ENCODE data around the gene CYSRT1.

Gene CYSRT1

DNA sequence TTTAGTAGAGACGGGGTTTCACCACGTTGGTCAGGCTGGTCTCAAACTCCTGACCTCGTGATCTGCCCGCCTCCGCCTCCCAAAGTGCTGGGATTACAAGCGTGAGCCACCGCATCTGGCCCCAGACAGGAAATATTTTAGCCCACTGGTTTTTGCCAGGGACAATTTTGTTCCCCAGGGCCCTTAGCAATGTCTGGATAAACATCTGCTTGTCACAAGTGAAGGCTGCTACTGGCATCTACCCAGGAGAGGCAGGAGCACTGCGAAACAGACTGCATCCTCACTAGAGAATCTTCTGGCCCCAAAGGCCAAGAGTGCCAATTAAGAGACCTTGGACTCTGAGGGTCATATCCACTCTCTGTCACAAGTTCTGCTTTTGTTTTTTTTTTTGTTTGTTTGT is 22.0 kb upstream of the CYSRT1 start:
- H3K4me1 Mint-ChIP-seq: peaks cover 18% of the 10 kb centered on the region
- no peaks in the 10 kb centered on the region for H3K9me3 Mint-ChIP-seq
- TF ChIP-seq, protein P1, sequence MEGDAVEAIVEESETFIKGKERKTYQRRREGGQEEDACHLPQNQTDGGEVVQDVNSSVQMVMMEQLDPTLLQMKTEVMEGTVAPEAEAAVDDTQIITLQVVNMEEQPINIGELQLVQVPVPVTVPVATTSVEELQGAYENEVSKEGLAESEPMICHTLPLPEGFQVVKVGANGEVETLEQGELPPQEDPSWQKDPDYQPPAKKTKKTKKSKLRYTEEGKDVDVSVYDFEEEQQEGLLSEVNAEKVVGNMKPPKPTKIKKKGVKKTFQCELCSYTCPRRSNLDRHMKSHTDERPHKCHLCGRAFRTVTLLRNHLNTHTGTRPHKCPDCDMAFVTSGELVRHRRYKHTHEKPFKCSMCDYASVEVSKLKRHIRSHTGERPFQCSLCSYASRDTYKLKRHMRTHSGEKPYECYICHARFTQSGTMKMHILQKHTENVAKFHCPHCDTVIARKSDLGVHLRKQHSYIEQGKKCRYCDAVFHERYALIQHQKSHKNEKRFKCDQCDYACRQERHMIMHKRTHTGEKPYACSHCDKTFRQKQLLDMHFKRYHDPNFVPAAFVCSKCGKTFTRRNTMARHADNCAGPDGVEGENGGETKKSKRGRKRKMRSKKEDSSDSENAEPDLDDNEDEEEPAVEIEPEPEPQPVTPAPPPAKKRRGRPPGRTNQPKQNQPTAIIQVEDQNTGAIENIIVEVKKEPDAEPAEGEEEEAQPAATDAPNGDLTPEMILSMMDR (IDR thresholded peaks at IDR 0.05; ENCODE audit: unreplicated experiment in 3 of 3): no peak
- peak overlapping the region; percentile 38 to 58 (median 42) for H3K4me3 Mint-ChIP-seq
- no peak overlapping the region for H3K27ac Mint-ChIP-seq
- peaks cover 4% of the 10 kb centered on the region for H3K27me3 Mint-ChIP-seq (ENCODE audit: low read depth)
- H3K36me3 Mint-ChIP-seq (ENCODE audit: low read depth): peaks cover 9% of the 10 kb centered on the region

DNA sequence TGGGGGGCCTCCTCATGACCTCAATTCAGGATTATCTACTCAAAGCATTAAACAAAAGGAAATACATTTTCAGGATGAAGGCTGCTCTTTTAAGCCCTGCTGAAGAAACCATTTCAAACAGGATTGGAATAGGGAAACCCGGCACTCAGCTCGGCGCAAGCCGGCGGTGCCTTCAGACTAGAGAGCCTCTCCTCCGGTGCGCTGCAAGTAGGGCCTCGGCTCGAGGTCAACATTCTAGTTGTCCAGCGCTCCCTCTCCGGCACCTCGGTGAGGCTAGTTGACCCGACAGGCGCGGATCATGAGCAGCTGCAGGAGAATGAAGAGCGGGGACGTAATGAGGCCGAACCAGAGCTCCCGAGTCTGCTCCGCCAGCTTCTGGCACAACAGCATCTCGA is 20.2 kb upstream of the CYSRT1 start:
- Mint-ChIP-seq H3K9me3 (no peaks in the 10 kb centered on the region), H3K4me1 (peaks cover 18% of the 10 kb centered on the region), H3K4me3 (peak overlapping the region; percentile 94 to 96 (median 95)), H3K36me3 (ENCODE audit: low read depth) (peaks cover 9% of the 10 kb centered on the region), H3K27me3 (ENCODE audit: low read depth) (peaks cover 4% of the 10 kb centered on the region), H3K27ac (peak overlapping the region; percentile 40 to 82 (median 50))
- TF ChIP-seq, protein P1 (IDR thresholded peaks at IDR 0.05; ENCODE audit: unreplicated experiment in 3 of 3): no peak

DNA sequence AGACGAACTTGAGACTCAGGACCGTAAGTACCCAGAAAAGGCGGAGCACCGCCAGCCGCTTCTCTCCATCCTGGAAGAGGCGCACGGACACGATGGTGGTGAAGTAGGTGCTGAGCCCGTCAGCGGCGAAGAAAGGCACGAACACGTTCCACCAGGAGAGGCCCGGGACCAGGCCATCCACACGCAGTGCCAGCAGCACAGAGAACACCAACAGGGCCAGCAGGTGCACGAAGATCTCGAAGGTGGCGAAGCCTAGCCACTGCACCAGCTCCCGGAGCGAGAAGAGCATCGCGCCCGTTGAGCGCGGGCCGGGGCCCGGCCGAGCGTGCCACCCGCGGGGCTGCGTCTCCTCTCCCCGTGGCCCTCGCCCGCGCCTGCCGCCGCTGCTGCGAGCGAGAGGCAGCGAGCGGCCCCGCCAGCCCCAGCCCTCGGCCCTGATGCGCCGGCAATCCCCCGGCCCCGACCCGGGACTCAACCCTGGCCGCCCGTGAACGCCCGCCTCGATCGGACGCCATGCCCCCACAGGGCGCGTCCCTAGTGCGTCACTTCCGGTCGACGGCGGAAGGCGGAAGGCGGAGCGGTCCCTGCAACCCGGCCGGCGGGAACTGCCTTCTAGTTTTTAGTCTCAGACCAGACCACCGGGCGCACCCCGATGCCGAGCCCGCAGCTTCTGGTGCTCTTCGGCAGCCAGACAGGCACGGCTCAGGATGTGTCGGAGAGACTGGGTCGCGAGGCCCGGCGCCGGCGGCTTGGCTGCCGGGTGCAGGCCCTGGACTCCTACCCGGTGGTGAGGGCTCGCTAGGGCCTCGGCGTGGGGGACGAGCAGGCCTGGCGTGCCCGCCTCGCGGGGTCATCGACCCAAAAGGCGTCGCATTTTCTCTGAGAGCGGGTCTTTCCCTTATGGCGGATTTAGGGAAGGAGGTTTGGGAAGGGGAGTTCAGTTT is 19.6 kb upstream of the CYSRT1 start, which contains the start of the genes NDOR1 and TMEM203:
Gene NDOR1, plus strand, starts transcription at position 575 of the 944 bp plus-strand sequence. Its CDS starts 78 bp downstream, at position 653.
Gene TMEM203, minus strand, starts transcription at position 523 of the 944 bp plus-strand sequence. Its CDS starts 234 bp downstream, at position 289.
- peaks cover 4% of the 10 kb centered on the region for H3K27me3 Mint-ChIP-seq (ENCODE audit: low read depth)
- peaks cover 9% of the 10 kb centered on the region for H3K36me3 Mint-ChIP-seq (ENCODE audit: low read depth)
- peaks cover 18% of the 10 kb centered on the region for H3K4me1 Mint-ChIP-seq
- TF ChIP-seq, protein P1 (IDR thresholded peaks at IDR 0.05; ENCODE audit: unreplicated experiment in 3 of 3): no peak
- peak within 1 kb of the TSS; percentile 40 to 82 (median 79) for H3K27ac Mint-ChIP-seq
- no peaks in the 10 kb centered on the region for H3K9me3 Mint-ChIP-seq
- H3K4me3 Mint-ChIP-seq: peak within 1 kb of the TSS; percentile 94 to 96 (median 95)

DNA sequence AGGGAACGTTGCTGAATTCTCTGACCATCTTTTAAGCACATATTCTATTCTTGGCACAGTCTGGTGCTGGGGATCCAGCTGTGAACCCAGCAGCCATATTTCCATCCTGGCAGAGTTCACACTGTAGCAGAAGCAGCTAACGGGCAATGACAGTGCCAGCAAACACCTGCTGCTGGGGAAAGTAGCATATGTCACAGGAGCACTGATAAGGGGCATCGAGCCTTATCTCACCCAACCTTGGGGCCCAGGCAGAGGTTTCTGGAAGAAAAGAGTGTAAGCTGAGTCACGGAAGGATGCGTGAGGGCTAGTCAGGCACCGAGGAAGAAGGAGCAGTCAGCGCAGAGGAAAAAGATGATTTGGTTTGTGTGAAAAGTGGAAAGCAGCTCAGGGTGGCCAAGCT is 18.4 kb upstream of the CYSRT1 start:
- Mint-ChIP-seq H3K27ac (peak overlapping the region in 2 of 3 experiments; percentile 59 to 79), H3K9me3 (no peaks in the 10 kb centered on the region), H3K36me3 (ENCODE audit: low read depth) (peaks cover 9% of the 10 kb centered on the region), H3K27me3 (ENCODE audit: low read depth) (peaks cover 4% of the 10 kb centered on the region), H3K4me3 (peak overlapping the region; percentile 94 to 96 (median 95)), H3K4me1 (peaks cover 18% of the 10 kb centered on the region)
- TF ChIP-seq, protein P1 (IDR thresholded peaks at IDR 0.05; ENCODE audit: unreplicated experiment in 3 of 3): no peak

DNA sequence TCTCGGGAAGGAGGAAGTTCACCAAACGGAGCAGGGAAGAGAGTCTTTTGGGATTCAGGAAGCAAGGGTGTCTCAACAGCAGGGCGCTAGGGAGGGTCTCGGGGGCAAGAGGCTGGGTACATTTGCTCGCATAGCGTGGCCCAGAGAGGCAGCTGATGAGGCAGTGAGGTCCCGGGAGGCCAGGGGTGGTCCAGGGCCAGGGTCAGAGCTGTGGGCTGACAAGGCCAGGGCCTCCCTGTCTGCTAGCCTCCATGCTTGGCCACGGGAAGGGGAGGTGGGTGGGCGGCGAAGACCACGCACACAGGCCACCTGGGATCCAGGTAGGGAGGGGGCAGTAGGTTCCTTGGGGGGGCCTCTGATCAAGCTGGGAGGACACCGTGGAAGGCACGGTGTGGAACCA is 13.4 kb upstream of the CYSRT1 start:
- no peaks in the 10 kb centered on the region for H3K27me3 Mint-ChIP-seq (ENCODE audit: low read depth)
- H3K9me3 Mint-ChIP-seq: no peaks in the 10 kb centered on the region
- H3K27ac Mint-ChIP-seq: no peak overlapping the region
- no peak overlapping the region for H3K4me3 Mint-ChIP-seq
- H3K4me1 Mint-ChIP-seq: peaks cover 2% of the 10 kb centered on the region
- TF ChIP-seq, protein P1 (IDR thresholded peaks at IDR 0.05; ENCODE audit: unreplicated experiment in 3 of 3): no peak
- peaks cover 13% of the 10 kb centered on the region for H3K36me3 Mint-ChIP-seq (ENCODE audit: low read depth)
